GM23248 (cell line): Measurements from ENCODE around the gene ITGB4. TPM values are rescaled to one million over a fixed set of nuclear protein-coding genes. Genes with fewer than 3 reads are reported as not detected.

ENCODE experiments used
- DNase-seq: peaks from one replicate; pipeline ENCODE4 v3.0.0-alpha.2; 2015
- H2AFZ ChIP-seq: fragments of 200-600 bp; sonication (generic); 2 replicates; pipeline ENCODE4 v1.6.1; 2016; ENCODE audit warnings: antibody characterized with exemption
- H3F3A ChIP-seq: fragments of 200-600 bp; sonication (generic); 2 replicates; pipeline ENCODE4 v1.6.1; 2016; ENCODE audit warnings: mild to moderate bottlenecking, antibody characterized with exemption, mixed run types; ENCODE audit not compliant: insufficient read depth
- H3K27ac ChIP-seq: fragments of 200-600 bp; sonication (generic); 2 replicates; pipeline ENCODE4 v1.5.1; 2016; ENCODE audit warnings: mild to moderate bottlenecking
- H3K27me3 ChIP-seq: fragments of 200-600 bp; sonication (generic); replicated peaks from 2 replicates; pipeline ENCODE4 v1.6.1; 2016; ENCODE audit warnings: mild to moderate bottlenecking; ENCODE audit not compliant: insufficient read depth
- H3K36me3 ChIP-seq: fragments of 200-600 bp; sonication (generic); 2 replicates; pipeline ENCODE4 v1.6.1; 2016; ENCODE audit warnings: low read depth, mild to moderate bottlenecking
- H3K4me1 ChIP-seq: fragments of 200-600 bp; sonication (generic); 2 replicates; pipeline ENCODE4 v1.6.1; 2016; ENCODE audit warnings: mild to moderate bottlenecking; ENCODE audit not compliant: insufficient read depth
- H3K4me2 ChIP-seq: fragments of 200-600 bp; sonication (generic); one replicate; pipeline ENCODE4 v1.6.1; 2016; ENCODE audit warnings: mild to moderate bottlenecking; ENCODE audit not compliant: unreplicated experiment
- H3K4me3 ChIP-seq: fragments of 200-600 bp; sonication (generic); 2 replicates; pipeline ENCODE4 v1.5.1; 2016; ENCODE audit warnings: mild to moderate bottlenecking
- H3K79me2 ChIP-seq: fragments of 200-600 bp; sonication (generic); 2 replicates; pipeline ENCODE4 v1.6.1; 2016; ENCODE audit warnings: mild to moderate bottlenecking; ENCODE audit not compliant: insufficient read depth
- H3K9ac ChIP-seq: fragments of 200-600 bp; sonication (generic); 2 replicates; pipeline ENCODE4 v1.6.1; 2016; ENCODE audit warnings: mild to moderate bottlenecking
- H3K9me2 ChIP-seq: fragments of 200-600 bp; sonication (generic); 2 replicates; pipeline ENCODE4 v1.6.1; 2016; ENCODE audit warnings: mixed run types, mild to moderate bottlenecking, moderate library complexity; ENCODE audit not compliant: insufficient read depth
- H3K9me3 ChIP-seq: fragments of 200-600 bp; sonication (generic); one replicate; pipeline ENCODE4 v1.6.1; 2017; ENCODE audit warnings: low read depth
- H4K20me1 ChIP-seq: fragments of 200-600 bp; sonication (generic); 2 replicates; pipeline ENCODE4 v1.6.0; 2016; ENCODE audit not compliant: insufficient read depth
- EZH2 ChIP-seq: fragments of 200-600 bp; sonication (generic); IDR thresholded peaks from 2 replicates; pipeline ENCODE4 v1.6.1; 2018; ENCODE audit warnings: antibody characterized with exemption, mild to moderate bottlenecking; ENCODE audit not compliant: insufficient read depth, poor library complexity, severe bottlenecking
- EZH2phosphoT487 ChIP-seq: fragments of 200-600 bp; sonication (generic); IDR thresholded peaks from 2 replicates; pipeline ENCODE4 v1.6.1; 2018; ENCODE audit warnings: antibody characterized with exemption, moderate library complexity, mild to moderate bottlenecking, low read depth; ENCODE audit not compliant: insufficient read depth
- WGBS, 2 experiments: methylation state at CpG; one replicate each; pipeline ENCODE4 v1.1.6; 2015 to 2017; ENCODE audit warnings: low lambda C conversion rate in 2 of 2, low coverage in 1 of 2; ENCODE audit errors: missing lambda C conversion rate in 2 of 2; 5-methylcytosine and 5-hydroxymethylcytosine counted together
- in situ Hi-C: fragments of 300-500 bp; cut with MboI; formaldehyde crosslinking; loops from 2 replicates; pipeline ENCODE4 v1.15.0; 2020
- polyA plus RNA-seq: library from polyadenylated mRNA; unstranded; fragments of >200 nt; fragmentation: Nextera tagmentation; extraction: Ambion mirVana; gene quantifications from 2 replicates; pipeline ENCODE4 v1.2.1, GENCODE V29; 2016
- total RNA-seq: library from RNA; depleted of rRNA; stranded (reverse); fragments of >200 nt; shearing (Covaris generic); gene quantifications from 2 replicates; pipeline ENCODE4 v1.2.3, GENCODE V29; 2014

The ITGB4 gene
- total and polyA plus RNA-seq, 2 experiments from 2014 or later = under 0.01 to 1.5 TPM

DNA sequence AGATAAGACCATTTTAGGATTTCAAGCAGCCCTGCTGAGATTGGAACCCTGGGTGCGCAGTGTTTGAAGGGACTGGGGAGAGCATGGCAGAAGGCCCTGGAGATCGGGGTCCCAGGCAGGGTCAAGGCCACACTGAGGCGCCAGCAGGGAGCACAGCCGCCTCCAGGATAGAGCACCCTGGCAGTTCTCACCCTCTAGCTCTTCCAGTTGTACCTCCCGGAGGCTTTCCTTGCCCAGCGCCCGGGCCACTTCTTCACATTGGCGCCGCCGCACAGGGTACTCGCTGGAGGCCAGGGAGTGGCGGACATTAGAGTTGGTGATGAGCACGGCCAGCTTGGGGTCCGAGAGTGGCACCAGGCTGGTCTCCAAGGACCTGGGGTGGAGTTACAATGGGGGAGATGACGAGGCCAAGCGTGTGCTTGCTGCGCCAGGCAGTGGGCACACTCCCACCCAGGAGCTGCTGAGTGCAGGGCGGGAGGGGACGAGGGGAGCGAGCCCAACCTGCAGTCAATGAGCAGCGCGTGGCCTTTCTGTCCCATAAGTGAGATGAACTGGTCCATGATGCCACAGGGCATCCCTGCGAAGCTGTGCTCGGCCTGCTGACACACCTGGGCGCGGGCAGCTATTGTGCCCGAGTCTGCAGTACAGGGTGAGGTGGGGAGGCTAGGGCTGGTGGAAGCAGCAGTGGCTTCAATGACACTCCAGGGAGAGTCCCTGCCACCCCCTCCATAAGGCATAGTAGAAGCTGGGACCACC, 41.4 kb downstream of the ITGB4 start:
- Histone ChIP-seq H3K79me2 (no peaks in the 10 kb centered on the region), H3K9me2 (no peaks in the 10 kb centered on the region)

DNA sequence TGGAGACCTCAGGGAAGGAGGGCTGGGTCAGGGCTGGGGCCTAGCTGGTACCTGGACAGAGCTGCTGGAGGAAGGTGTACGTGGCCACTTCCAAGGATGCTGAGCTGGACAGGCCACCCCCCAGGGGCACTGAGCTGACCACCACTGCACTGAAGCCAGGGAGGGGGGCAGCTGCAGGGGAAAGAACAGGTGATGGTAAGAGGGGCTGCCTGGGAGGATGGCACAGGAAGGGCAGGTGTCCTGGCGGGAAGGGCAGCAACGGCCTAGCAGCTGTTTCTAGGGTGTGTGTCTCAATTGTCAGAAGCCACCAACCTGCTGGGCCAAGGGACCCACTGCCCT, 42.0 kb downstream of the ITGB4 start:
- Histone ChIP-seq H4K20me1 (no peaks in the 10 kb centered on the region), H2AFZ (no peak overlapping the region), H3K4me3 (no peak overlapping the region), H3K9ac (no peak overlapping the region), H3K36me3 (no peaks in the 10 kb centered on the region), H3K79me2 (no peaks in the 10 kb centered on the region), H3F3A (peaks cover 3% of the 10 kb centered on the region; the same call in 1 of the 2 replicates), H3K27ac (no peak overlapping the region), H3K4me2 (no peak overlapping the region), H3K9me2 (no peaks in the 10 kb centered on the region), H3K4me1 (no peaks in the 10 kb centered on the region), H3K27me3 (no peaks in the 10 kb centered on the region), H3K9me3 (no peaks in the 10 kb centered on the region)
- 98 to 100% methylated on average over 3 of the region's 3 CpGs for WGBS, 2 experiments
- DNase-seq = no peak
- in situ Hi-C loops = no loop called here
- no peak for TF ChIP-seq EZH2phosphoT487
- no peak for TF ChIP-seq EZH2

More for the DNA sequence above, 41.4 kb downstream of the ITGB4 start:
- H3K9ac ChIP-seq = no peak overlapping the region
- no peak for TF ChIP-seq EZH2
- TF ChIP-seq EZH2phosphoT487 = no peak
- no peaks in the 10 kb centered on the region for H3K4me1 ChIP-seq
- no peak for DNase-seq
- no peaks in the 10 kb centered on the region for H3K27me3 ChIP-seq
- H4K20me1 ChIP-seq = no peaks in the 10 kb centered on the region
- peaks cover 3% of the 10 kb centered on the region; the same call in 1 of the 2 replicates for H3F3A ChIP-seq
- H3K36me3 ChIP-seq = no peaks in the 10 kb centered on the region
- H2AFZ ChIP-seq = no peak overlapping the region
- H3K4me3 ChIP-seq = no peak overlapping the region
- 95% methylated on average over 27 of the region's 27 CpGs for WGBS, 2 experiments
- no peak overlapping the region for H3K27ac ChIP-seq
- no peak overlapping the region for H3K4me2 ChIP-seq
- in situ Hi-C loops = no loop called here
- H3K9me3 ChIP-seq = no peaks in the 10 kb centered on the region

DNA sequence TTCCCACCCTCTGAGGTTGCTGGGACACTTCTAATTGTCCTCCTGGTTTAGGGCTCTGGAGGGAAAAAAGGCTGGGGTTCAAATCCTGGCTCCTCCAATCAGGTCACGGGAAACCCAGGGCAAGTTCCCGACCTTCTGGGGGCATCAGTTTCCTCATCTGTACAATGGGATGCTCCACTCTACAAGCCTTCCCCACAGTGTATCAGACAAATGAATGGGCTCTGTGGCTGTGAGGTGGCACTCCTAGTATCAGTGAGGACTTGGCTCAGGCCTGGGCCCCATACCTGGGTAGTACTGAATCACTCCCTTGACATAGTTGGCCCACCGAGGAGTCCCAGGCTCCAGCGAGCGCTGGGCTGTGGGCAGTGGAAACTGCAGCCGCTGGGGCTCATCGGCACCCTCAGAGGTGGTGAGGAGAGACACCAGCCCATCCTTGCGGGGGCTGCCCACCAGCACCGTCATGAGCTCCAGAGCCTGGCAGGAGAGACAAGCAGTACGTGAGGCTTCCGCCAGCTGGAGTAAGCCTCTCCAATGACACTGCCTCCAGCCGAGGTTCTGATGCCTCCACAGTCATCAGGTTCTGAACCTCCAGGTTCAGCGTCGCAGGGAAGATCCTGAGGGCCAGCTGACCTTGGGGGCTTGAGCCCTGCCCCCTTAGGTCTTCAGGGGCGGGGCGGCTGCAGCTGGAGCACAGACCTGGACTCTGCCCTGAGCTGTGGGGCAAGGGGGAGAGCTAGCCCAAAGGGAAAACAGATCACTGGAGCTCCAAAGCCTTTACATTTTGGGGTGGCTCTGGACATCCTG, 42.6 kb downstream of the ITGB4 start:
- peak overlapping the region; percentile 79 for H3K9ac ChIP-seq
- in situ Hi-C loops = no loop called here
- WGBS, 2 experiments = 59 to 62% methylated on average over 13 to 16 of the region's 16 CpGs
- no peak overlapping the region; the same call in 1 of the 2 replicates for H3K27ac ChIP-seq
- H2AFZ ChIP-seq = peak overlapping the region; percentile 93
- H3K9me3 ChIP-seq = no peaks in the 10 kb centered on the region
- no peaks in the 10 kb centered on the region for H3K4me1 ChIP-seq
- DNase-seq = peak; percentile 46
- H3K4me2 ChIP-seq = peak overlapping the region; percentile 82
- no peaks in the 10 kb centered on the region for H3K36me3 ChIP-seq
- H3K79me2 ChIP-seq = no peaks in the 10 kb centered on the region
- no peaks in the 10 kb centered on the region for H3K27me3 ChIP-seq
- no peaks in the 10 kb centered on the region for H3K9me2 ChIP-seq
- TF ChIP-seq EZH2phosphoT487 = no peak
- TF ChIP-seq EZH2 = no peak
- H3K4me3 ChIP-seq = peak overlapping the region; percentile 74
- H4K20me1 ChIP-seq = no peaks in the 10 kb centered on the region
- peaks cover 3% of the 10 kb centered on the region; the same call in 1 of the 2 replicates for H3F3A ChIP-seq

DNA sequence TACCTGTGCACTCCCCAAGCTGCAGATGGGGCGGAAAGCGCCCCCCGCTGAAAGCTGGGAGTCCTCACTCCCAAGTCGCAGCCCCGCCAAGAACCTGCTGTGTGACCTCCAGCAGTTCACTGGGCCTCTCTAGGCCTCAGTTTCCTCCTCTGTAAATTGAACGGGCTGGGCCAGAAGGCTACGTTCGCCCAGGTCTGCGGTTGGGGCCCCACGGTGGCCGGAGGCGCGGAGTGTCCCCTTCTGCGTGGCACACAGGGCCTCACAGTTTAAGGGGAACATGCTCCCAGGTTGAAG, 43.1 kb downstream of the ITGB4 start:
- no peak for DNase-seq
- no peaks in the 10 kb centered on the region for H3K9me3 ChIP-seq
- H3K4me2 ChIP-seq = peak overlapping the region; percentile 82
- H3K27ac ChIP-seq = no peak overlapping the region; the same call in 1 of the 2 replicates
- TF ChIP-seq EZH2 (no peak), EZH2phosphoT487 (no peak)
- H2AFZ ChIP-seq = peak overlapping the region; percentile 93
- peaks cover 3% of the 10 kb centered on the region; the same call in 1 of the 2 replicates for H3F3A ChIP-seq
- 8 to 12% methylated on average over 14 of the region's 14 CpGs for WGBS, 2 experiments
- H3K27me3 ChIP-seq = no peaks in the 10 kb centered on the region
- no peaks in the 10 kb centered on the region for H3K79me2 ChIP-seq
- H3K36me3 ChIP-seq = no peaks in the 10 kb centered on the region
- no peaks in the 10 kb centered on the region for H3K4me1 ChIP-seq
- no peaks in the 10 kb centered on the region for H3K9me2 ChIP-seq
- in situ Hi-C loops = no loop called here
- peak overlapping the region; percentile 79 for H3K9ac ChIP-seq
- no peaks in the 10 kb centered on the region for H4K20me1 ChIP-seq
- H3K4me3 ChIP-seq = peak overlapping the region; percentile 74
